NT2/D1 (cell line): ENCODE results near the gene HOXD3.

Source experiments
- YY1 ChIP-seq: IDR thresholded peaks from 2 replicates; pipeline ENCODE4 v1.6.1; 2011; ENCODE audit not compliant: insufficient read length, insufficient read depth
- ZNF274 ChIP-seq: IDR thresholded peaks from 2 replicates; pipeline ENCODE4 v1.6.1; 2011; ENCODE audit warnings: mild to moderate bottlenecking, low read depth, low read length

GRCh38 chr2:176206136-176206535, 49.0 kb downstream of the HOXD3 start:
- TF ChIP-seq YY1 (no peak), ZNF274 (no peak)
